Uterus (tissue), 4 donors: ENCODE results near the gene CAGE1. TPM values are rescaled to one million over a fixed set of nuclear protein-coding genes. Genes with fewer than 3 reads are reported as not detected.

ENCODE experiments used
- DNase-seq, 2 donors: peaks; one replicate each; pipeline ENCODE4 v3.0.0-alpha.2; 2019 to 2020
- H3K27ac ChIP-seq, 2 donors: fragments of 200-600 bp; sonication (generic); 1 replicate in 1 of 2; 2 replicates in 1 of 2; pipeline ENCODE4 v1.5.1; 2016 to 2018
- H3K27me3 ChIP-seq, 2 donors: fragments of 200-600 bp; sonication (generic); one replicate each; pipeline ENCODE4 v1.5.1; 2018 to 2019; ENCODE audit warnings: control low read depth in 1 of 2
- H3K36me3 ChIP-seq, 2 donors: fragments of 200-600 bp; sonication (generic); one replicate each; pipeline ENCODE4 v1.5.1; 2019; ENCODE audit warnings: control low read depth in 1 of 2
- H3K4me1 ChIP-seq, 2 donors: fragments of 200-600 bp; sonication (generic); one replicate each; pipeline ENCODE4 v1.5.1; 2018 to 2019; ENCODE audit warnings: control low read depth in 1 of 2
- H3K4me3 ChIP-seq, 2 donors: fragments of 200-600 bp; sonication (generic); 1 replicate in 1 of 2; 2 replicates in 1 of 2; pipeline ENCODE4 v1.5.1; 2018 to 2019; ENCODE audit warnings: mild to moderate bottlenecking in 1 of 2
- H3K9me3 ChIP-seq, 2 donors: fragments of 200-600 bp; sonication (generic); one replicate each; pipeline ENCODE4 v1.5.1; 2019; ENCODE audit warnings: control low read depth in 1 of 2
- POLR2A ChIP-seq, 2 donors: fragments of 450-650 bp; IDR thresholded peaks; one replicate each; pipeline ENCODE4 v1.6.1; 2016; ENCODE audit warnings: antibody characterized with exemption in 2 of 2, mild to moderate bottlenecking in 1 of 2, moderate library complexity in 1 of 2
- intact Hi-C: fragments of 100-400 bp; cut with DNase I; formaldehyde crosslinking; loops from one replicate; pipeline ENCODE4 v1.15.1; 2023; ENCODE audit warnings: low total_unique reads
- total RNA-seq, 4 donors: library from RNA; depleted of rRNA in 3 of 4; stranded (reverse); fragments of >200 nt in 3 of 4; gene quantifications; one replicate each; pipeline versions ENCODE4 v1.1.0 to v1.2.4, GENCODE V29; 2014 to 2023
- TF ChIP-seq, protein P1 (sequence below), 4 experiments: fragments of 200-600 bp in 2 of 4; fragments of 450-650 bp in 2 of 4; sonication (generic) in 2 of 4; IDR thresholded peaks; one replicate each; pipeline ENCODE4 v1.5.1; 2016 to 2019; ENCODE audit warnings: antibody characterized with exemption in 4 of 4, mild to moderate bottlenecking in 2 of 4, moderate library complexity in 1 of 4
- donor health status: DM: yes; HTN: yes; CAD: no.

CAGE1 gene
- total RNA-seq = under 1 TPM in 1 of 4 donors, not detected in 3; 0.28 TPM

- no peaks in the 10 kb centered on the region for H3K36me3 ChIP-seq
- peak; percentile 56 to 66 for TF ChIP-seq POLR2A (IDR thresholded peaks at IDR 0.05)
- TF ChIP-seq, protein P1, sequence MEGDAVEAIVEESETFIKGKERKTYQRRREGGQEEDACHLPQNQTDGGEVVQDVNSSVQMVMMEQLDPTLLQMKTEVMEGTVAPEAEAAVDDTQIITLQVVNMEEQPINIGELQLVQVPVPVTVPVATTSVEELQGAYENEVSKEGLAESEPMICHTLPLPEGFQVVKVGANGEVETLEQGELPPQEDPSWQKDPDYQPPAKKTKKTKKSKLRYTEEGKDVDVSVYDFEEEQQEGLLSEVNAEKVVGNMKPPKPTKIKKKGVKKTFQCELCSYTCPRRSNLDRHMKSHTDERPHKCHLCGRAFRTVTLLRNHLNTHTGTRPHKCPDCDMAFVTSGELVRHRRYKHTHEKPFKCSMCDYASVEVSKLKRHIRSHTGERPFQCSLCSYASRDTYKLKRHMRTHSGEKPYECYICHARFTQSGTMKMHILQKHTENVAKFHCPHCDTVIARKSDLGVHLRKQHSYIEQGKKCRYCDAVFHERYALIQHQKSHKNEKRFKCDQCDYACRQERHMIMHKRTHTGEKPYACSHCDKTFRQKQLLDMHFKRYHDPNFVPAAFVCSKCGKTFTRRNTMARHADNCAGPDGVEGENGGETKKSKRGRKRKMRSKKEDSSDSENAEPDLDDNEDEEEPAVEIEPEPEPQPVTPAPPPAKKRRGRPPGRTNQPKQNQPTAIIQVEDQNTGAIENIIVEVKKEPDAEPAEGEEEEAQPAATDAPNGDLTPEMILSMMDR (IDR thresholded peaks at IDR 0.05) = peak in 1 of 4 experiments; percentile 9
- H3K4me3 ChIP-seq = peak within 1 kb of the TSS; percentile 78 to 84
- peak; percentile 91 to 92 for DNase-seq
- H3K4me1 ChIP-seq = peaks cover 0 to 12% of the 10 kb centered on the region in 2 donors
- H3K27me3 ChIP-seq = no peaks in the 10 kb centered on the region
- intact Hi-C loops = no loop called here
- no peaks in the 10 kb centered on the region for H3K9me3 ChIP-seq
- H3K27ac ChIP-seq = peak within 1 kb of the TSS; percentile 90 to 92
These were observed at the start of gene CAGE1, which contains the start of gene RIOK1 for GRCh38 chr6:7389451-7390225. CAGE1 (minus strand) TSS chr6:7389742; CDS start chr6:7387173, 2,569 bp downstream. RIOK1 (plus strand) TSS chr6:7389808; CDS start chr6:7390003, 195 bp downstream.

DNA sequence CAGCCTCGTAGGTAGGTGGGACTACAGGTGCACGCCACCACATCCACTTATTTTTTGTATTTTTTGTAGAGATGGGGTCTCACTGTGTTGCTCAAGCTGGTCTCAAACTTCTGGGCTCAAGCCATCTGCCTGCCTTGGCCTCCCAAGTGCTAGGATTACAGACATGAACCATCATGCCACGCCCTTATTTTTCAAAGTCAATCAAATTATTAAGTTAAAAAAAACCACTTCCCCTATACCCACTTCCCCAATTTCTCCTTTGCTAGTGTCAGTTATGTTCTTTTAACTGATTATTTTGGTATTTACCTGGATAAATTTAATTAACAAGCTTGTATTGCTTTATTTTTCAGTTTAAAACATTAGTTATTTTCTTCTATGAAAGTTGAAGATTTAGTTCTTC lies 49.7 kb upstream of the CAGE1 start:
- intact Hi-C loops = no loop called here
- no peak overlapping the region for H3K4me3 ChIP-seq
- TF ChIP-seq POLR2A (IDR thresholded peaks at IDR 0.05) = no peak
- TF ChIP-seq, protein P1 (IDR thresholded peaks at IDR 0.05) = no peak
- no peaks in the 10 kb centered on the region for H3K9me3 ChIP-seq
- no peaks in the 10 kb centered on the region for H3K36me3 ChIP-seq
- DNase-seq = no peak
- H3K27me3 ChIP-seq = no peaks in the 10 kb centered on the region
- H3K4me1 ChIP-seq = no peaks in the 10 kb centered on the region
- no peak overlapping the region for H3K27ac ChIP-seq

- Histone ChIP-seq H3K4me1 (no peaks in the 10 kb centered on the region), H3K36me3 (no peaks in the 10 kb centered on the region), H3K27ac (no peak overlapping the region), H3K4me3 (no peak overlapping the region), H3K9me3 (no peaks in the 10 kb centered on the region), H3K27me3 (no peaks in the 10 kb centered on the region)
- TF ChIP-seq POLR2A (IDR thresholded peaks at IDR 0.05) = no peak
- TF ChIP-seq, protein P1 (IDR thresholded peaks at IDR 0.05) = no peak
- intact Hi-C loops = no loop called here
- DNase-seq = no peak
These were observed 48.5 kb upstream of the CAGE1 start for GRCh38 chr6:7438011-7438410.

DNA sequence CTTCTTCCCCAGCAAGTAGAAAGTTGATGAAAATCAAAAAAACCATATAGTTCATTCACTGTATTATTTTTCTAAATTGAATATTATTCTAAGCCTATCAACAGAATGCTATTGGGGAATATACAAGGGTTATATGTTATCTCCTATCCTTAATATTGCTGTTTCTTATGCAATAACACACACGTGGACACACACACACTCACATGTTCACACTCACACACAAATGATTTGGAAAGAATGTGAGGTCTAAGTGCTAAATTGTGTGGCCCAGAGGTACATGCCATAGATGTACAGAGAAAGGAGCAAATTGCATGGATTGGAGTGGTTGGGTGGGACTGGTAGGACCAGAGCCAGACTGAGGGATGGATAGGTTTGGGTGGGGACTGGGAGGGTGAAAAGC lies 45.1 kb upstream of the CAGE1 start:
- no peaks in the 10 kb centered on the region for H3K27me3 ChIP-seq
- H3K4me3 ChIP-seq = no peak overlapping the region
- intact Hi-C loops = no loop called here
- no peak for DNase-seq
- no peaks in the 10 kb centered on the region for H3K36me3 ChIP-seq
- H3K9me3 ChIP-seq = no peaks in the 10 kb centered on the region
- TF ChIP-seq POLR2A (IDR thresholded peaks at IDR 0.05) = no peak
- TF ChIP-seq, protein P1 (IDR thresholded peaks at IDR 0.05) = no peak
- H3K4me1 ChIP-seq = no peaks in the 10 kb centered on the region
- H3K27ac ChIP-seq = no peak overlapping the region

DNA sequence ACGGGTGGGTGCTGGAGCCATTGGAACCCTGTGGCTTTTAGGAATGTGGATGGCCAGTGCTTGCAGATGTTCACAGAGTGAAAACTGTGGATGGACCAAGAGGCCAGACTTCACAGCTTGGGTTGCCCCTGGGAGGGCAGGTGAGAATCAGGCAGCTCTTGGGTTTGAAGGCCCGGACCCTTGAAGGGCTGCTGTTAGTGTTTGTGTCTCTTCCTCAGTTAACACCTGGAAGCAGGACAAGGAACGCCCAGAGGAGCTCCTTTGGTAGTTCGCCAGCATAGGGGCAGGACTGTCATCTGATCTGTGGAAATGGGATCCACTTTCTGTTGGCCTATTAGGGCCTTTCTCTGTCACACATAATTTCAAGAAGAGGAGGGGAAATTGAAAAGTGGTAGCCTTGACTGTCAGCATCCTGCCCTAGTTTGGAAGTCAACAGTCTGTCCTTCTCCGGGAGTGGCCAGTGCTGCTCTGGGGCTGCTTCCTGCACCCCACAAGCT lies 43.6 kb upstream of the CAGE1 start:
- Histone ChIP-seq H3K9me3 (no peaks in the 10 kb centered on the region), H3K4me3 (no peak overlapping the region), H3K27ac (no peak overlapping the region), H3K27me3 (no peaks in the 10 kb centered on the region), H3K36me3 (no peaks in the 10 kb centered on the region), H3K4me1 (no peaks in the 10 kb centered on the region)
- TF ChIP-seq POLR2A (IDR thresholded peaks at IDR 0.05) = no peak
- TF ChIP-seq, protein P1 (IDR thresholded peaks at IDR 0.05) = no peak
- intact Hi-C loops = no loop called here
- no peak for DNase-seq
